GM19455 (cell line): Measurements from ENCODE around the gene ACOX1.

ENCODE experiments used
- ATAC-seq: cut with Tn5 transposase; IDR thresholded peaks from one replicate; pipeline ENCODE4 v1.9.1; 2021; ENCODE audit not compliant: unreplicated experiment

ACOX1 gene

DNA sequence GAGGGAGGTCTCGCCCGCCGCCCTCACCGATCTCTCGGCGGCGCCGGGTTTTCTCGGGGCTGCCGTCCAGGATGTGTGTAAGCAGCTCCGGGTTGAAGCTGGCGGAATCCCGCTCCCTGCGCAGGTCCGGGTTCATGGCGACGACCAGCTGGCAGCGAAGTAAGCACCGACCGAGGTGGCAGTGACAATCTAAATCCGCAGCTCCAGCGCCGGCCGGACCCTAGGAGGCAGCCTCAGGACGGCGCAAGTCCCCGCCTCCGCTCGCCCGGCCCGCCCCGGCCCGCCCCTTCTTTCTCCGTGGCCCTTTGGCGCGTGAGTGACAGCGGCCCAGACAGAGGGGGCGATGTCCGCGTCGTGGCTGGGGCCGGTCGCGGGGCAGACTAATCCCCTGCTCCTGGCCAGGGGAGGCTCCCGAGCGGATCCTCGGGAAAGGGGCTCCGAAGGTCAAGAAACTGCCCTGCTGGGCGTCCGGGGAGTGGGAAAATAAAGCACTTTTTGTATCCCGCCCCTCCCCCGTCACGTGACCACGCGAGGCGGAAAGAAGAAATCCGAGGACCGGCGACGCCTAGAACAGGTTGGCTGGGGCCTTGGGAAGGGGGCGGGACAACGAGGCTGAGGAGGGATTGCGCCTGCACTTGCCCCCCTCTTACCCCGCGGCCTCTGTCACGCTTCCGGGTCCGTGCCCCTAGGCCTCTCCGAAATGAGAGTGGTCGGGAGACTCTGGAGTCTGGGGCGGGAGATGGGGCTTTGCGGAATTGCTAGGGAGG, at the start of gene ACOX1, which contains the start of gene TEN1:
Gene ACOX1, minus strand, starts transcription at position 229 of the 767 bp plus-strand sequence. Its CDS starts 93 bp downstream, at position 136.
Gene TEN1, plus strand, starts transcription at position 303 of the 767 bp plus-strand sequence. CDS start 6,953 bp downstream, outside the sequence.
- peak; percentile 90 for ATAC-seq

DNA sequence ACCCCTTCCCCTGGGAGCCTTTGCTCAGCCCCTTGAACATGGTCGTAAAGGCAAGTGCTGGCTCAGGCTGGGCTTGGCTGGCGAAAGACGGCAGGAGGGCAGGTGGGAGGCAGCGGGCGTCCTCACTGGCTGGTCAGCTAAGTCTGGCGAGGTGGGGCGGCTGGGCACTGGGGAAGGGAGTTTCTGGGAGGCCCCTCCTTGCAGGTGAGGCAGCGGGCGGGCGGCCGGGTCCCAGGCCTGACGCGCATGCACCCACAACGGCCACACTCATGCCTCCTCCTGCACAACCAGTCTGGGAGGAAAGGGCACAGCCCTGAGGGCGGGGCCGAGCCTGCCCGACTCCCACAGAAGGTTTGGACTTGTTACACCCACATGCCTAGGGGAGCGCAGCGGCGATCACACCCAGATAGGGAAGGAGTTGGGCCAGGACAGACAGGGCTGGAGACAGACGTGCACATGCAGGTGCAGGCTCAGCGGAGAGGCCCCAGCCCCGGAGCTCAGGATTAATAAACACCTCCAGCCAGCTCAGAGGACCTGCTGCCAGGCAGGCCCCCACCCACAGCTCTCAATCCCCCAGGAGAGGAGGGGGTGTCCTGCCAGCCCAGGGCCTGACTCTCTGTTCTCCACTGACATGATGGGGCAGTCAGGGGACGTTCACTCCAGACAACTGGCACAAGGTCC, 48.3 kb upstream of the ACOX1 start, which contains the start of gene EVPL:
Gene EVPL, minus strand, starts transcription at position 148 of the 681 bp plus-strand sequence. Its CDS starts 108 bp downstream, at position 40.
- no peak for ATAC-seq

DNA sequence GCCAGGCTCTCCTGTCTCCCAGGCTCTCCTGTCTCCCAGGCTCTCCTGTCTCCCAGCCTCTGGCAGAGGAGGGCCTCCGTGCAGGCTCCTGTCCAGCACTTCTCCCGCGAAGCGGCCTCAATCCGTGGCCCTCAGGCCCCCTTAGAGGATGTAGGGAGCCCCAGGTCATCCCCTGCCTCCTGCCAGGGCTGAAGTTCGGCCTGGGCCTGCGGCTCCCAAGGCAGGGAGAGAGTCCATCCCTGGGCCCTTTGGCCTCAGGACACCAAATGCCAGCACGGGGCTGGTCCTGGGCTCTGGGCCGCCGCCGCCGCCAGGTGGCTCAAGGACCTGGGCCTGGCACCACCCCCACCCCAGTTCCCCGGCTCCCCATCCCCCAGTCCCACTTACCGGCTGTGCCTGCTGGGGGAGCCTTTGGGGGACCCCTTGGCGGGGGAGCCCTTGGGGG, 47.8 kb upstream of the ACOX1 start:
- no peak for ATAC-seq

DNA sequence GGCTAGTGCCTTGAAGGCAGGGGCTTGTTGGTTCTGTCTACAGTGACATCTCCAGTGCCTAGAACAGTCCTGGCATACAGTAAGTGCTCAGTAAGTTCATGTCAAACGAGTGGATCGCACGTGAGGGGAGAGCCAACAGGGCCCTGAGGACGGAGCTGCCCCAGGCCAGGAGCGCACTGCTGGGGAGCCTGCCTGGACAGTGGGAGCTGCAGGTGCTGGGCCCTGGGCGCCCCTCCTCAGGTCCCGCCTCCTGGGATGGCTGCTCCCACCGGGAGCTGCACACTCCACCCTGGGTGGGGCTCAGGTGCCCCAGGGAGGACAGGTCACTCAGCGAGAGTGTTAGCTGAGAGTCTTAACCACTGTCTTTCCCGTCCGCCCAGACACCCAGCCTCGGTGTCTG, 46.3 kb upstream of the ACOX1 start:
- ATAC-seq, result no peak

DNA sequence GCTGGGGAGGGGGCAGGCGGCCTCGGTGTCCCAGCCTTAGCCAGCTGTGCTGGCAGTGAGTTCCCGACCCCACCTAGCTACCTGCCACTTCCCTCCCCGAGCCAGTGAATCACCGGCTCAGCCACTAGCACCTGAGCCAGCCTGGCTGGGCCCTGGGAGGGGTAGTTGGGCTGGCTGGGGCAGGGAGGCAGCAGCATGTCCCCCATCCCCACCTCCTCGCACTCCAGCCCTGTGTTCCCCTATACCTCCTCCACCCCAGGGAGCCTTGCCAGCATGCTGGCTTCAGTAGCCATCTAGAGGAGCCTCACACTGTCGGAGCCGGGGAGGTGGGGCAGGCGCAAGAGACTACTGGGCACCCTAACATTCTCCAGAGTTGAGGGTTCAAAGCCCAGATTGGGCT, 45.4 kb upstream of the ACOX1 start:
- no peak for ATAC-seq

DNA sequence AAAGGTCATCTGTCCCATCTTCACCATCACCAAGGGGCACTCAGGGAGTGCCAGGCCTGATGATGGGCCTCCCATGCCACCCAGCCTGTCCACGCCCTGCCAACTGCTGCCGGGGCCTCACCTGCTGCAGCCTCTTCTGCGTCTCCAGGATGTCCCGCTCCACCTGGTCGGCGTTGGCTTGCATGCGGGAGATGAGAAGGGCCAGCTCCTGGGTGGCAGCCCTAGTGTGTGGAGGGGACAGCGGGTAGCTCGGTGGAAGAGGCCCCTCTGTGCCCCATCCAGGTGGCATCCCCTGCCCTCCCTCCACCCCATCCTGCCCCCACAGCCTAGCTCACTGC, 44.9 kb upstream of the ACOX1 start:
- ATAC-seq, result no peak

DNA sequence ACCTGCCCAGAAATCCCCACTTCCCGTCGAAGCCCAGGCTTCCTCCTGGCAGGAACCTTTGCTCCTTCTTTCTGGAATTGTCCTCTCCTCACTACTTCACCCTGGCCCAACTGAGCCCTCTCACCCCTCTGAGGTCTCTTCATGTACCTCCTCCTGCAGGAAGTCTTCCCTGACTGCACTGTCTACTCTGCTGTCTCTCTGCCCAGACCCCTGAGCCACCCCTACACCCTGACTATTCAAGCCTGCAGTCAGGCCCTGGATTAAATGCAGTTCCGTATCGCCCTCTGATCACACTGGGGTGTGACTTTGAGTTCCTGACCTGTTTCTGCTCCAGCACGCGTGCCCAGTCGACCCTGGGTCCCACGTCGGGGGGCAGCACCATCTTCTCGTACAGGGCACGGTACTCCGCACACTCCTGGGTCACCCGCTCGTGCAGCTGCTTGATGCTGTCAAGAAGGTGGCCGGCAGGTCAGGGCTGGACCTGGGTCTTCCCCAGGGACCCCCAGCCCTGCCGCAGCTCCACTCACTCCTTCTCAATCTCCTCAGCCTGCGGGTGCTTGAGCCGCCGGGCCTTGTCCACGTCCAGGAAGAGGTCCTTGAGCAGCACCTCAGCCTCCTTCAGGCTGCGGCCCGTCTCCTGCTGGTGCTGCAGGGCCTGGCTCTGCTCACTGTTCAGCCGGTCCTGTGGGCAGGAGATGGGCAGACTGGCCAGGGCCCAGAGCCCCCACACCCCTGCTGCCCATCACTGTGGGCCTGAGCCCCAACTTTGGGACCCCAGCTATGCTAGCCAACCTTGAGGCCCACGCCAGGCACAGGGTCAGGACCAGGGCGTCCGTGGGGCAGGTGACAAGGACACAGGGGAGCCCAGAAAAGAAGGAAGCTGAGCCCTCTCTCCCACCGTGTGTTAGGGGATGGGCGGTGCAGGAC, 44.3 kb upstream of the ACOX1 start:
- no peak for ATAC-seq

DNA sequence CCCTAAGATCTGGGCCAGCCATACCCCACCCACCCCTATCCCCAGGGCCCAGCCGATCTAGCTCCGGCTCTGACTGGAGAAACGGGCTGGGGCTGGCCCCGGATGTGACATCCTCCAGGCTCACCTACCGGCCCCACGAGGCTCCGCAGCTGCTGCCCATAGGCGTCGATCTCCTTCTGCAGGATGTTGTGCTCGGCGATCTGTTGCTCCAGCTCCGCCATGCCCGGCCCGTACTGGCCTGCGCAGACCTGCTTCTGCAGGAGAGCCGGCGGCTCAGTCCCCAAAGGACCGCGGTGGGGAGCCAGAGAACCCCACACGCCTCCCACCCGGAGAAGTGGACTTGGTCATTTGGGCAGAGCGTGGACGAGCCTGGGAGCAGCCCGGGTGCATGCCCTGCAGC, 43.3 kb upstream of the ACOX1 start:
- no peak for ATAC-seq

DNA sequence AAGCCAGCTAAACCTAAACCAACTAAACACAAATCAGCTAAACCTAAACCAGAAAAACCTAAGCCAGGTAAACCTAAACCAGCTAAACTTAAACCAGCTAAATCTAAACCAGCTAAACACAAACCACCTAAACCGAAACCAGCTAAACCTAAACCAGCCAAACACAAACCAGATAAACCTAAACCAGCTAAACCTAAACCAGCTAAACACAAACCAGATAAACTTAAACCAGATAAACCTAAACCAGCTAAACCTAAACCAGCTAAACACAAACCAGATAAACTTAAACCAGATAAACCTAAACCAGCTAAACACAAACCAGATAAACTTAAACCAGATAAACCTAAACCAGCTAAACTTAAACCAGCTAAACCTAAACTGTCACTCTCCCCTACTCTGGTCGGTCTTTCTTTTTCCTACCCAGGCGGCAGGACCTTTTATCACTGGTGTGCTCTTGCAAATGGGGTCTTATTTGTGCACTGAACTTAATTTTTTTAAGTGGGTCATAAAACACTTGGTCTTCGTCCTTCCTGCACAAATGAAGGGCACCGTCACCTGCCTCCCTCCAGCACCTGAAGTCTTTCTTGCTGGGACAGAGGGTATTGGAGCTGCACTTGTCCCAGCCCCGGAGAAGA, 41.0 kb upstream of the ACOX1 start:
- ATAC-seq, result no peak

DNA sequence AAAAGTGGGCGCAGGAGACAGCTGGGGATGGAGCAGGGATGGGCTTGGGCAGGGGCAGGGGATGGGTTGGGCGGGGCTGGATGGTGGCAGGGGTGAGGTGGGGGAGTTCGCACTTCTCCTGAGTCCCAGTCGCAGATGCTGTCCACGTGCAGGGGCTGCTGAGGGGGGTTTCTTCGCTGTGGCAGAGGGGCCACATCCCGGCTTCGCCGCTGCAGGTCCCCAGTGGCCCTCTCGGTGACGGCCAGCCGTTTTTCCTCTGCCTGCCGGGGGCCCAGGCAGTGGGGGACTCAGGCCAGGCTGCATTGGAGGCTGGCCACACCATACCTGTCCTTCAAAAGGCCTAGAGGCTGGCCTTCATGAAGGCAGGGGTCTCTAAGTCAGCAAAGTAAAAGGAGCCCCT, 39.8 kb upstream of the ACOX1 start:
- no peak for ATAC-seq

DNA sequence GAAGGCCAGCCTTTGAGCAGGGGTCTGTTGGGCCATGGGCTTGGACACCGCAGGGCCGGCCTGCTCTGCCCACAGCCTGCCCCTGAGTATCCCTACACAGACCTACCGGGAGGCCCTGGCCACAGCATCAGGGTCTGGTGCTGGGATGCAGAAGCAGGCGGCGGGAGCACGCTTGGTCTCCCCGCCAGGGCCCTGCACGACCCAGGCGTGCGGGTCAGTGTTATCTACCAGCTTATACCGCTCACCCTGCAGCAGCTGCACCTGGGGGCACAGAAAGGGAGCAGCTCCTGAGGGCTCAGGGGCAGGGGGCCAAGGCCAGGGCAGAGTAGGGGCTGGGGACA, 39.3 kb upstream of the ACOX1 start:
- ATAC-seq, result no peak

DNA sequence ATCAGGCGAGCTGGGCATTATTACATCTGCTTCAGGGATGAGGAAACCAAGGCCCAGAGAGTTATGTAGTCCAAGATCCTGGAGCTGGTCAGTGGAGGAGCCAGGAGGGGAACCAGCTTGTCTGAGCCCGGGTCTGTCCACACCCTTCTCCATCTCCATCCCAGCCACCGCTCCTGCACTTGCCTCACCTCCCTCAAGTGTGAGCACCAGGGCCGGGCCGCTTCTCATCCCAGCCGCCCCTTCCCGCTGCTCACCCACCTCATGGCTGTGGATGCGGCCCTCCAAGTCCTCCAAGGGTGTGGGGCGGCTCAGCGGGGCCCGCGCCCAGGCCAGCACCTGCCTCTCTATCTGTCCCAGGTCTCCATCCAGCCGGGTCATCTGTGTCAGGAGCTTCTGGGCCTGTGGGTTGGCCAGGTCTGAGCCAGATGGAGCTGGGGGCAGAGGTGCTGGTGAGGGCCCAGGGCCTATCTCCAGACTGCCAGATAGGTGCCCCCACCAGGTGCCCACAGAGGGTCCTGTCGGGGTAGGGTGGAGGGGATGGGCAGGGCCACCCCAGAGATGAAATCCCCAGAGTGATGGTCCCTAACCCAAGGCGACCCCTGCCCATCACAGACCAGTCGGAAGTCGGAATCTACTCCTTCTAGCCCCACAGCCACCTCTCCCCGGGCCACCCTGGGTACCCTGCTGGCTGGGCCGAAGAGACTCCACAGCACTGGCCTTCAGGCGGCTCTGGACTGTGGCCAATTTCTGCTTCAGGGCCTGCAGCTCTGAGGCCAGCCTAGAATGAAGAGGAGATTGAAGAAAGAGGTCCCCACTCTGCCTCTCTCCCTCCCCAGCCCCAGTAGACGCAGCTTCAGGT, 38.7 kb upstream of the ACOX1 start:
- no peak for ATAC-seq

DNA sequence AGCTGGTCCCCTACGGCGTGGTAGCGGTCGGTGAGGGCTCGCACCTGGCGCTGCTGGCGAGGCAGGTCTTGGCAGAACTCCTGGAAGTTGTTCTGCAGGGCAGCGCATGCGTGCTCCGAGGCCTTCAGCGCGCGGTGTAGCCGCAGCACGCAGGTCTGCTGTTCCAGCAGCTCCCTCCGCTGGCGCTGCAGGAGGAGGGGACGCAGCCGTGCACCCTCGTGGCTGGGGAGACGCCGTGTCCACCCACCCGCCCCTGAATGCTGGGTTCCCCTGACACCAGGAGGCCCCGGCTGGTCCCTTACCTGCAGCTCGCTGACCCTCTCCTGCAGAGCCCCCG, 35.9 kb upstream of the ACOX1 start:
- ATAC-seq, result no peak

DNA sequence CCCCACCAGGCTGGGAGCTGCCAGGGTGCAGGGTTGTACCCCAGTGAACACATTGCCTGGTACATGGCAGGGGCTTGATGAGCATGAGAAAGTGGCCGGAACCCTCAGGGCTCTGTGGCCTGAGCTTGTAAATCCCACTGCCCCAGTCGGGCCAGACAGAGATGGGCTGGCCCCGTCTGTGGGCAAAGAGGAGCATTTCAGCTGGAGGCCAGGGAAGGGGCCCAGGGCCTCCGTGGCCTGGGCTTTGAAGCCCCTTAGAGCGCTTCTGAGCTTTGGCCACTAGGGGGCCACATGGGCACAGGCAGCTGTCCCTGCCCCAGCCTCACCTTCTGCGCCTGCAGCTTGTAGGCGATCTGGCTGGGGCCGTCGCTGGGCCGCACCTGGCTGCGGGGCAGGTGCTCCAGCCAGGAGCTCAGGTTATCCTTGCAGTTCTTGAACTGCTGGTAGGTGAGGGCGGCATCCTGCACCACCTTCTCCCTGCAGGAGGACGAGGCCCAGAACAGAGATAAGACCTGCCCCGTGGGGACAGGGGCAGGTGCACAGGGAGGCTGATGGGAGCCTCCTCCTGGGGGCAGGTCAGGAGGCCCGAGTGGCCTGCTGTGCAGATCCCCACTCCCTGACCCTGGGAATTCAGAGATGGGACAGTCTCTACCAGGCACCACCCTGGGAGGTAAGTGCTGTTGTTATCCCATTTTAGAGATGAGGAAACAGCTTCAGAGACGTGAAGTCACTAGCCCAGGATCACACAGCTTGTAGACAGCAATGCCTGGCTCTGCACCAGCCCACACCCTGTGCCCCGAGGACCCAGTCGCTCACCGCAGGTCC, 35.3 kb upstream of the ACOX1 start:
- ATAC-seq, result no peak

DNA sequence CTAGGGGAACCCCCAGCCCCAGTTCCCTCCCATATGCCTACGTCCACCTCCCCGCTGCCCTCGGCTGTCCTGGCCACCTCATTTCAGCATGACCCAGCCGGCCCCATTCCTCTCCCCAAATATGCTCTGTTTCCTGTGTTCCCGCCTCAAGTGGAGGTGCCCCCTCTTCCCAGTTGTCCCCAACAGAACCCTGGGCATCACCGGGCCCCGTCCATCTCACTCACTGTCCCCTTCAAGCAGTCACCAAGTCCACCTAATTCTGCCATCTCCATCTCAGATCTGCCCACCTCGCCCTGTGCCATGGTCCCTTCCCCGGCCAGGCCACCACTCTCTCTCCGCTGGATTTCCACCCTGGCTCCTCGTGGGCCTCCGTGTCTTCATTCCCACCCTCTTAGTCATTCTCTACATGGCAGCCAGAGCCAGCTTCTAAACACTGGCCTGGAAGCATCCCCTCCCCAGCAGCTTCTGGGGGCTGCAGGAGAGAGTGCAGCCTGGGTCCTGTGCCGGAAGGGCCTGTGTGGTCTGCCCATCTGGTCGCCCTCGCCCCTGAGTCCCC, 34.5 kb upstream of the ACOX1 start:
- no peak for ATAC-seq

DNA sequence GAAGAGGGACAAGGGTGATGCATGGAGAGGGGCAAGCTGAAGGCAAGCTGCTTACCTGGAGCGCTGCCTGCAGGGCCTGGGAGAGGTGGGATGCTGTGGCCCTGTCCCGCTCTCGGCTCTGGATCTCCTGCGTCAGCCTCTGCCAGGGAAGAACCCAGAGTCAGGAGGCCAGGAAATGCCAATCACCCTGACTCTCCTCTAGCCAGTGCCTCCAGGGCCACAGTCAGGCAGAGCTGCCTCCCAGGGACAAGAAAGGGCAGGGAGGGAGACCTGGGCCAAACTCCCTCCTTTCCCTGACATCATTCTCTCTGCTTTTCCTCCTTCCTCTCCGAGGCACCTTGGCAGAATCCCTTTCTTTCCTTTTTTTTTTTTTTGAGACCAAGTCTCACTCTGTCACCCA, 33.0 kb upstream of the ACOX1 start:
- no peak for ATAC-seq

DNA sequence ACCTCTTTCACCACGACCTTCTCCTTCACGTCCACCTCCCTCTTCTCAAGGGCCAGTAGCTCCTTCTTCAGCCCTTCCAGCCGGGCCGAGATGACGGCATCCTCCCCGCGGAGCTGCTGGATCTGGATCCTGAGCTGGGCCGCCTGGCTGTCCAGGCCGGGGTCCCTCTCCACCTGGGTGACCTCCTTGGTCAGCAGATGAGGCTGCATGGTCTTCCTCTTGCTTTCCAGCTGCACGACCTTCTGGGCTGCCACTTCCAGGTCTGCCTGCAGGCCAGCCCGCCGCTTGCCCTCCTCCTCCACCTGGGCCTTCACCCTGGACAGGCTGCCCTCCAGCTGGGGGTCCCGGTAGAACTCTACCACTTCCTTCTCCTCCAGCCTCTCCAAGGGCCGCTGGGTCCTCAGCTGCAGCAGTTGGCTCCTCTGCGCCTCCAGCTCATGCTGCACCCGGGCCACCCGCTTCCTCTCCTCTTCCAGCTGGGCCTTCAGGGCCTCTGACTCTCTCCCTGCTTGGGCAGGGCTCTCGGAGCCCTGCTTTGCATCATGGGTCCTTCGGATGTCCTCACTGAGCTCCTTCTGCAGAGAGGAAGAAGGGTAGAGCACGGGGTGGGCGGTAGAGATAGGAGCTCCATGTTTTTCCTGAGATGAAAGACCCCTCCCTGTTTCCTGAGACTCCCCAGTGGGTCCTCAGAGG, 31.1 kb upstream of the ACOX1 start:
- no peak for ATAC-seq

DNA sequence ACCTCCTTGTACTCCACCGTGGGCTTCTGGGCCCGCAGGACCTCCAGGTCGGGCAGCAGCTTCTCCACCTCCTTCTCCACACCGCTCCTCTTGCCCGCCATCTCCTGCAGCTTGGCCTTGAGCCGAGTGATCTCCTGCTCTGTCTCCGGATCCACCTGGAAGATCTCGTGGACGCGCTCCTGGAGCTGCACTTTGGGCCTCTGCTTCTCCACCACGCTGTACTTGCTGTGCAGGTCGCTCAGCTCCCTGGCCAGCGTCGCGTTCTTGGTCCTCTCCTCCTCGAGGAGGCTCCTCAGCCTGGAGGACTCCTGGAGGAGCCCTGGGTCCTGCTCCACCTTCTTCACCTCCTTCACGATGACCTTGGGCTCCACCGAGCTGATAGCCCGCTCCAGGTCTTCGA, 30.5 kb upstream of the ACOX1 start:
- no peak for ATAC-seq
